Measurements from ENCODE around the gene CTXN1.
"Not testable (repeated sequence)": the region's sequence is repeated elsewhere in the genome, so short reads cannot be mapped to it uniquely, and the experiment has no call there.

GRCh38 chr19:7961082-7961481 is 35.1 kb upstream of the CTXN1 start:
- TF ChIP-seq CTCF (IDR thresholded peaks at IDR 0.05; ENCODE audit: insufficient read depth, low read length, poor library complexity, severe bottlenecking); EZH2phosphoT487 (conservative IDR thresholded peaks at IDR 0.05; ENCODE audit: low read length): not testable (repeated sequence)
